Adrenal gland (tissue), 12 donors: ENCODE data around the gene EFEMP2. TPM values are rescaled to one million over a fixed set of nuclear protein-coding genes. Genes with fewer than 3 reads are reported as not detected.

ENCODE experiments used
- DNase-seq, 7 donors: peaks; one replicate each; pipeline ENCODE4 v3.0.0-alpha.2; 2019 to 2020
- H3K27ac ChIP-seq, 5 donors: fragments of 200-600 bp; sonication (generic) in 4 of 5; 1 replicate in 3 of 5; 2 replicates in 2 of 5; pipeline versions ENCODE4 v1.5.1 to v1.8.0; 2016 to 2020; ENCODE audit warnings: mild to moderate bottlenecking in 1 of 5
- H3K27me3 ChIP-seq: fragments of 200-600 bp; 2 replicates; pipeline ENCODE4 v1.8.0; 2021
- H3K36me3 ChIP-seq, 2 donors: fragments of 200-600 bp; replicated peaks in 1 of 2; 1 replicate in 1 of 2; 2 replicates in 1 of 2; pipeline versions ENCODE4 v1.5.1 to v1.8.0; 2018 to 2022
- H3K4me1 ChIP-seq, 2 donors: fragments of 200-600 bp; replicated peaks in 1 of 2; 1 replicate in 1 of 2; 2 replicates in 1 of 2; pipeline versions ENCODE4 v1.5.1 to v1.8.0; 2018 to 2021
- H3K4me3 ChIP-seq, 4 donors: fragments of 200-600 bp; sonication (generic) in 3 of 4; one replicate each; pipeline ENCODE4 v1.5.1; 2016 to 2018
- H3K9me3 ChIP-seq, 3 donors: fragments of 200-600 bp; sonication (generic) in 1 of 3; replicated peaks in 1 of 3; 1 replicate in 2 of 3; 2 replicates in 1 of 3; pipeline versions ENCODE4 v1.5.1 to v1.8.0; 2016 to 2021
- CTCF ChIP-seq, 6 experiments: fragments of 450-650 bp in 4 of 6; fragments of 200-600 bp in 2 of 6; sonication (generic) in 1 of 6; IDR thresholded peaks; 1 replicate in 5 of 6; 2 replicates in 1 of 6; pipeline versions ENCODE4 v1.5.1 to v1.8.0; 2016 to 2021; ENCODE audit warnings: antibody characterized with exemption in 6 of 6, mild to moderate bottlenecking in 2 of 6, moderate library complexity in 1 of 6
- POLR2A ChIP-seq, 2 donors: fragments of 450-650 bp; IDR thresholded peaks; one replicate each; pipeline ENCODE4 v1.6.1; 2017; ENCODE audit warnings: antibody characterized with exemption in 2 of 2, mild to moderate bottlenecking in 2 of 2, moderate library complexity in 1 of 2
- WGBS, 4 donors: extraction: QIAGEN DNeasy Blood & Tissue Kit in 2 of 4; methylation state at CpG; one replicate each; pipeline versions ENCODE4 v1.1.5 to v1.1.7; 2013 to 2017; 5-methylcytosine and 5-hydroxymethylcytosine counted together
- intact Hi-C, 2 donors: fragments of 100-400 bp; cut with DNase I; formaldehyde crosslinking; loops; one replicate each; pipeline versions ENCODE4 v1.14.1 to v1.15.0; 2022 to 2023
- polyA plus RNA-seq, 3 donors: library from polyadenylated mRNA; stranded (reverse); fragments of 200-250 nt in 2 of 3; fragments of 350-450 nt in 1 of 3; fragmentation: Illumina TruSeq in 1 of 3; extraction: RNeasy Lipid Tissue Mini Kit (QIAGEN cat#74804) in 1 of 3; gene quantifications; one replicate each; pipeline ENCODE4 v1.2.3, GENCODE V29; 2013 to 2014
- total RNA-seq, 9 donors: library from RNA; depleted of rRNA in 4 of 9; stranded (reverse); fragments of >200 nt in 4 of 9; fragments of 120-200 nt in 1 of 9; fragmentation: NEBNext Ultra II Directional in 1 of 9; extraction: Animal tissue kit (Norgen Biotek cat#: 25700) in 1 of 9; gene quantifications; one replicate each; pipeline versions ENCODE4 v1.1.0 to v1.2.4, GENCODE V29; 2013 to 2023
- donor health status: healthy with polysubstance abuse.
- donor health status: Bipolar disorder and iron deficiency.
- donor health status: DM: yes; HTN: yes; CAD: no.
- donor health status: DM: no; HTN: no; CAD: no.
- donor health status: DM: no; HTN: no; CAD: no.
- donor health status: DM: yes; HTN: yes; CAD: no.

EFEMP2 gene
- total and polyA plus RNA-seq, 12 donors: 20.3 to 156 (median 63.6) TPM

- Histone ChIP-seq H3K27ac (peak within 1 kb of the TSS in 4 of 5 donors; percentile 81 to 100 (median 94)), H3K4me3 (peak within 1 kb of the TSS; percentile 82 to 96 (median 93)), H3K36me3 (peaks cover 0 to 19% of the 10 kb centered on the region in 2 donors), H3K9me3 (no peaks in the 10 kb centered on the region), H3K27me3 (no peaks in the 10 kb centered on the region), H3K4me1 (peaks cover 35 to 47% of the 10 kb centered on the region in 2 donors)
- intact Hi-C loops: no loop called here
- WGBS, 4 donors: 3 to 51% (median 8%) methylated on average over 5 to 77 of the region's 77 CpGs
- DNase-seq: peak in 5 of 7 donors; percentile 49 to 74 (median 62)
- TF ChIP-seq POLR2A (IDR thresholded peaks at IDR 0.05) (peak; percentile 48 to 71), CTCF (IDR thresholded peaks at IDR 0.05) (no peak)
Observed at GRCh38 chr11:65918211-65919140, 45.9 kb upstream of the EFEMP2 start, which contains the start of gene C11orf68. TSS of gene C11orf68 (minus strand) at chr11:65919062. CDS start at chr11:65919031, 31 bp downstream.

- WGBS, 4 donors: 80 to 84% (median 82%) methylated on average over 19 to 35 of the region's 35 CpGs
- peak in 5 of 7 donors; percentile 34 to 61 (median 40) for DNase-seq
- Histone ChIP-seq H3K27me3 (no peaks in the 10 kb centered on the region), H3K36me3 (peaks cover 0 to 14% of the 10 kb centered on the region in 2 donors), H3K4me3 (peak overlapping the region in 2 of 4 donors; percentile 94 to 96), H3K27ac (peak overlapping the region in 3 of 5 donors; percentile 91 to 100 (median 97)), H3K4me1 (peaks cover 35 to 47% of the 10 kb centered on the region in 2 donors), H3K9me3 (no peaks in the 10 kb centered on the region)
- intact Hi-C loops: no loop called here
- TF ChIP-seq POLR2A (IDR thresholded peaks at IDR 0.05) (no peak), CTCF (IDR thresholded peaks at IDR 0.05) (no peak)
Observed at GRCh38 chr11:65917434-65918210, 45.0 kb upstream of the EFEMP2 start.

GRCh38 chr11:65917077-65917433, 44.5 kb upstream of the EFEMP2 start:
- Histone ChIP-seq H3K36me3 (peaks cover 0 to 8% of the 10 kb centered on the region in 2 donors), H3K4me1 (peaks cover 35 to 48% of the 10 kb centered on the region in 2 donors), H3K4me3 (no peak overlapping the region), H3K27me3 (no peaks in the 10 kb centered on the region), H3K9me3 (no peaks in the 10 kb centered on the region), H3K27ac (peak overlapping the region in 2 of 5 donors; percentile 97 to 100)
- TF ChIP-seq CTCF (IDR thresholded peaks at IDR 0.05) (no peak), POLR2A (IDR thresholded peaks at IDR 0.05) (no peak)
- intact Hi-C loops: no loop called here
- 88 to 96% (median 94%) methylated on average over 2 to 3 of the region's 3 CpGs for WGBS, 4 donors
- DNase-seq: no peak

- no peak overlapping the region for H3K4me3 ChIP-seq
- peak overlapping the region; percentile 19 to 95 (median 86) for H3K27ac ChIP-seq
- no peaks in the 10 kb centered on the region for H3K27me3 ChIP-seq
- TF ChIP-seq CTCF (IDR thresholded peaks at IDR 0.05): no peak
- WGBS, 4 donors: 72 to 82% (median 75%) methylated on average over 5 to 7 of the region's 7 CpGs
- peaks cover 0 to 5% of the 10 kb centered on the region in 2 donors for H3K36me3 ChIP-seq
- intact Hi-C loops: no loop called here
- DNase-seq: no peak
- H3K4me1 ChIP-seq: peaks cover 35 to 54% of the 10 kb centered on the region in 2 donors
- H3K9me3 ChIP-seq: no peaks in the 10 kb centered on the region
Observed at GRCh38 chr11:65916391-65916790, 43.8 kb upstream of the EFEMP2 start.
